H1 (cell line): Measurements from ENCODE around the gene CAMTA1.

Experiments used
- RXRA ChIP-seq: IDR thresholded peaks from 2 replicates; pipeline ENCODE4 v1.6.1; 2011; ENCODE audit warnings: low read depth, mild to moderate bottlenecking, low read length, moderate library complexity; ENCODE audit not compliant: insufficient read depth
- TF ChIP-seq, protein P1 (sequence below), 3 experiments: IDR thresholded peaks; 1 replicate in 2 of 3; 2 replicates in 1 of 3; pipeline versions ENCODE4 v1.5.1 to v1.6.1; 2011; ENCODE audit warnings: low read length in 3 of 3, mild to moderate bottlenecking in 3 of 3, inconsistent platforms in 2 of 3, low read depth in 1 of 3, moderate library complexity in 1 of 3; ENCODE audit not compliant: insufficient read depth in 1 of 3; ENCODE audit errors: control extremely low read depth in 1 of 3

- TF ChIP-seq, protein P1, sequence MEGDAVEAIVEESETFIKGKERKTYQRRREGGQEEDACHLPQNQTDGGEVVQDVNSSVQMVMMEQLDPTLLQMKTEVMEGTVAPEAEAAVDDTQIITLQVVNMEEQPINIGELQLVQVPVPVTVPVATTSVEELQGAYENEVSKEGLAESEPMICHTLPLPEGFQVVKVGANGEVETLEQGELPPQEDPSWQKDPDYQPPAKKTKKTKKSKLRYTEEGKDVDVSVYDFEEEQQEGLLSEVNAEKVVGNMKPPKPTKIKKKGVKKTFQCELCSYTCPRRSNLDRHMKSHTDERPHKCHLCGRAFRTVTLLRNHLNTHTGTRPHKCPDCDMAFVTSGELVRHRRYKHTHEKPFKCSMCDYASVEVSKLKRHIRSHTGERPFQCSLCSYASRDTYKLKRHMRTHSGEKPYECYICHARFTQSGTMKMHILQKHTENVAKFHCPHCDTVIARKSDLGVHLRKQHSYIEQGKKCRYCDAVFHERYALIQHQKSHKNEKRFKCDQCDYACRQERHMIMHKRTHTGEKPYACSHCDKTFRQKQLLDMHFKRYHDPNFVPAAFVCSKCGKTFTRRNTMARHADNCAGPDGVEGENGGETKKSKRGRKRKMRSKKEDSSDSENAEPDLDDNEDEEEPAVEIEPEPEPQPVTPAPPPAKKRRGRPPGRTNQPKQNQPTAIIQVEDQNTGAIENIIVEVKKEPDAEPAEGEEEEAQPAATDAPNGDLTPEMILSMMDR (IDR thresholded peaks at IDR 0.05; ENCODE audit: control extremely low read depth in 1 of 3, insufficient read depth in 1 of 3, low read depth in 1 of 3, low read length in 3 of 3), result no peak
- TF ChIP-seq RXRA, result no peak
These were observed 139.6 kb downstream of the CAMTA1 start for GRCh38 chr1:6924891-6925290.
